ENCODE measurements around the gene ARAP3. TPM values are rescaled to one million over a fixed set of nuclear protein-coding genes. Genes with fewer than 3 reads are reported as not detected.

The ARAP3 gene
- total and polyA plus RNA-seq, 2 experiments from 2014 or later: 0.59 to 1.6 TPM

GRCh38 chr5:141683596-141684141 is 1.6 kb upstream of the ARAP3 start:
- TF ChIP-seq CTCF (IDR thresholded peaks at IDR 0.05; ENCODE audit: low read depth, low read length): no peak
- Histone ChIP-seq H3K4me1 (ENCODE audit: low read depth) (peaks cover 5% of the 10 kb centered on the region), H3K4me3 (no peak overlapping the region), H3K27me3 (no peaks in the 10 kb centered on the region), H3K36me3 (no peaks in the 10 kb centered on the region), H3K27ac (no peak overlapping the region), H3K9me3 (ENCODE audit: low read depth) (no peaks in the 10 kb centered on the region)
- DNase-seq (ENCODE audit: low read depth in 1 of 2, low spot score in 1 of 2): no peak

- H3K4me3 ChIP-seq: no peak overlapping the region
- H3K36me3 ChIP-seq: no peaks in the 10 kb centered on the region
- no peaks in the 10 kb centered on the region for H3K9me3 ChIP-seq (ENCODE audit: low read depth)
- DNase-seq (ENCODE audit: low read depth in 1 of 2, low spot score in 1 of 2): no peak
- TF ChIP-seq CTCF (IDR thresholded peaks at IDR 0.05; ENCODE audit: low read depth, low read length): no peak
- no peaks in the 10 kb centered on the region for H3K27me3 ChIP-seq
- H3K27ac ChIP-seq: no peak overlapping the region
- peaks cover 13% of the 10 kb centered on the region for H3K4me1 ChIP-seq (ENCODE audit: low read depth)
Observed at GRCh38 chr5:141681295-141681694, 735 bp downstream of the ARAP3 start.

- TF ChIP-seq CTCF (IDR thresholded peaks at IDR 0.05; ENCODE audit: low read depth, low read length): no peak
Observed at GRCh38 chr5:141680751-141681201, 1.3 kb downstream of the ARAP3 start.

DNA sequence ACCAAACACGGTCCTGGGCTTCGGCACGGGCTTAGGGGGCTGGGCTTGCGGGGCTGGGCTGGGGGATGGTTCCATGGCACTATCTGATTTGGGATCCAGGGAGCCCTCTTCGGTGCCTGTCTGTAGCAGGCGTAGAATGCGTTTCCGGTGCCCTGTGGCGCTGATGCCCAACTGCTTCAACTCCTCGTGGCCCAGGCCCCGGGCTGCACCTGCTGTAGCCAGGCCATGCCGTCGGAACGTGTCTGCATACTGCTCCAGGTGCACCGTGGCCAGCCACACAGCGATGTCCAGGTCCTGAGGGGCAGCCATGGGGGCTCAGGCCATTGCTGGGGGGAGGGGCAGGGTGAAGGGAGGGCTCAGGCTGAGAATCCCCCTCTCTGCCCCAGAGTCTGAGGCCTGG is 1.9 kb downstream of the ARAP3 start:
- no peaks in the 10 kb centered on the region for H3K9me3 ChIP-seq (ENCODE audit: low read depth)
- H3K4me3 ChIP-seq: no peak overlapping the region
- no peak overlapping the region for H3K27ac ChIP-seq
- DNase-seq (ENCODE audit: low read depth in 1 of 2, low spot score in 1 of 2): no peak
- H3K27me3 ChIP-seq: no peaks in the 10 kb centered on the region
- H3K4me1 ChIP-seq (ENCODE audit: low read depth): peaks cover 13% of the 10 kb centered on the region
- H3K36me3 ChIP-seq: no peaks in the 10 kb centered on the region
- TF ChIP-seq CTCF (IDR thresholded peaks at IDR 0.05; ENCODE audit: low read depth, low read length): no peak

More at GRCh38 chr5:141680751-141681201, 1.3 kb downstream of the ARAP3 start:
- H3K27me3 ChIP-seq: no peaks in the 10 kb centered on the region
- DNase-seq (ENCODE audit: low read depth in 1 of 2, low spot score in 1 of 2): peak in 1 of 2 donors; percentile 74
- peaks cover 13% of the 10 kb centered on the region for H3K4me1 ChIP-seq (ENCODE audit: low read depth)
- H3K36me3 ChIP-seq: no peaks in the 10 kb centered on the region
- H3K9me3 ChIP-seq (ENCODE audit: low read depth): no peaks in the 10 kb centered on the region
- H3K27ac ChIP-seq: no peak overlapping the region
- H3K4me3 ChIP-seq: no peak overlapping the region

DNA sequence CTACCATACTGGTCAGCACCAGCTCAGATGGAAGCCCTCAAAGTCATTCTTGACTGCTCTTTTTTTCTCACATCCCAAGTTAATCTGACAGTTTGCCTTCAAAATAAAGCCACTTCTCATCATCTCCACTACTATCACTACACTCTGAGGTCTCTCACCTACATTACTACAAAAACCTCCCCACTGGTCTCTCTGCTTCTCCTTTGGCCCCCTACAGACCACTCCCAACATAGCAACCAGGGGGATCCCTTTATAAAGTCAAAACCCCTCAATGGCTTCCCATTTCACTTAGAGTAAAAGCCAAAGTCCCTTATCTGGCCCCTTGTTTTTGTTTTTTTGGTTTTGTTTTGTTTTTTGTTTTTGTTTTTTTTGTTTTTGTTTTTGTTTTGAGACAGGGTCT is 4.6 kb downstream of the ARAP3 start:
- Histone ChIP-seq H3K9me3 (ENCODE audit: low read depth) (no peaks in the 10 kb centered on the region), H3K4me1 (ENCODE audit: low read depth) (peaks cover 11% of the 10 kb centered on the region), H3K4me3 (no peak overlapping the region), H3K36me3 (no peaks in the 10 kb centered on the region), H3K27me3 (no peaks in the 10 kb centered on the region), H3K27ac (no peak overlapping the region)
- DNase-seq (ENCODE audit: low read depth in 1 of 2, low spot score in 1 of 2): peak in 1 of 2 donors; percentile 42
- peak; percentile 35 for TF ChIP-seq CTCF (IDR thresholded peaks at IDR 0.05; ENCODE audit: low read depth, low read length)
